Head of caudate nucleus (tissue), 42 donors: Measurements from ENCODE around the gene RBM48.
"Not testable (repeated sequence)": the region's sequence is repeated elsewhere in the genome, so short reads cannot be mapped to it uniquely, and the experiment has no call there.

Experiments
- DNase-seq, 42 donors: peaks; one replicate each; pipeline versions ENCODE4 v3.0.0 to v3.0.0-alpha.2; 2020 to 2021; ENCODE audit warnings: mixed read lengths in 7 of 42
- intact Hi-C: fragments of 100-400 bp; cut with DNase I; formaldehyde crosslinking; loops from one replicate; pipeline ENCODE4 v1.15.0; 2022

The RBM48 gene

GRCh38 chr7:92528958-92529264, 316 bp downstream of the RBM48 start:
- no peak for DNase-seq
- intact Hi-C loops = loop anchor here (5.0 kb wide), 1 partner anchor 63 kb away; the partner anchor contains the start of gene FAM133B

DNA sequence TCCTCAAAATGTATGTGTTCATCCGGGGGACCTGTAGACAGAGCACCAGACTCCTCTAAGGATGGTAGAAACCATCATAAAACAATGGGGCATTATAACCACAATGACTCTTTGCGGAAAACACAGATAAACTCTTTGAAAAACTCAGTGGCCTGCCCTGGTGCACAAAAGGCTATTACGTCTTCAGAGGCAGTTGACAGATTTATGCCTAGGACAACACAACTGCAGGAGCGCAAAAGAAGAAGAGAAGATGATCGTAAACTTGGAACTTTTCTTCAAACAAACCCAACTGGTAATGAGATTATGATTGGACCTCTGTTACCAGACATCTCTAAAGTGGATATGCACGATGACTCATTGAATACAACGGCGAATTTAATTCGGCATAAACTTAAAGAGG, 6.0 kb downstream of the RBM48 start:
- no peak for DNase-seq
- intact Hi-C loops = no loop called here

DNA sequence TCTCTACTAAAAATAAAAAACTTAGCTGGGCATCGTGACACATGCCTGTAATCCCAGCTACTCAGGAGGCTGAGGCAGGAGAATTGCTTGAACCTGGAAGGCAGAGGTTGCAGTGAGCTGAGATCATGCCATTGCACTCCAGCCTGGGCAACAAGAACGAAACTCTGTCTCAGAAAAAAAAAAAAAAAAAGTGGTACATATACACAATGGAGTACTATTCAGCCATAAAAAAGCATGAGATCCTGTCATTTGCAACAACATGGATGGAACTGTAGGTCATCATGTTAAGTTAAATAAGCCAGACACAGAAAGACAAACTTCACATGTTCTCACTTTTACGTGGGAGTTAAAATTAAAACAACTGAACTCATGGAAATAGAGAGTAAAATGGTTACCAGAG, 14.9 kb downstream of the RBM48 start:
- DNase-seq, intact Hi-C loops: not testable (repeated sequence)

DNA sequence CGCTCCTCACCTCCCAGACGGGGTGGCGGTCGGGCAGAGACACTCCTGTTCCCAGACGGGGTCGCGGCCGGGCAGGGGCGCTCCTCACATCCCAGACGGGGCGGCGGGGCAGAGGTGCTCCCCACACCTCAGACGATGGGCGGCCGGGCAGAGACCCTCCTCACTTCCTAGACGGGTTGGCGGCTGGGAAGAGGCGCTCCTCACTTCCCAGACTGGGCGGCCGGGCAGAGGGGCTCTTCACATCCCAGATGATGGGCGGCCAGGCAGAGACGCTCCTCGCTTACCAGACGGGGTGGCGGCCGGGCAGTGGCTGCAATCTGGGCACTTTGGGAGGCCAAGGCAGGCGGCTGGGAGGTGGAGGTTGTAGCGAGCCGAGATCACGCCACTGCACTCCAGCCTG, 16.5 kb downstream of the RBM48 start:
- not testable (repeated sequence) for DNase-seq

GRCh38 chr7:92546856-92547497, 18.4 kb downstream of the RBM48 start:
- DNase-seq = no peak
- intact Hi-C loops = no loop called here

More for the DNA sequence above, 16.5 kb downstream of the RBM48 start:
- intact Hi-C loops = not testable (repeated sequence)

DNA sequence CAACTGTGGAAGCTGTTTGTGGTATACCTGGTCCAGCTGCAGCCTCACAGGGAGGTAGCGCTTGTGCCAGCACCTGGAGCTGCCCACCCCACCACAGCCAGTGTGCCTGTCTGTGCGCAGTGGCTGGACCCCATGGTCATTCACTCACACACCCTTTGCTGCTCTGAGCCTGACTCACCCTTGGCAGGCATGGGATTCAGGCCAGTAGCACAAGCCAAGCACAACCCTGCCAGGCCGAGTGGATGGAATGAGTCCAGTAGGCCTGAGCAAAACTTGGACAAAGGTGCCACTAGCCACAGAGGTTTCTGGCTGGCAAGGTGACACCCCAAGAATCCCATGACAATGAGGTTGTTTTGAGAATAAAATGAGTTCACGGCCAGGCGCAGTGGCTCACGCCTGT, 19.0 kb downstream of the RBM48 start:
- peak in 19 of 42 donors; percentile 17 to 75 (median 34) for DNase-seq
- intact Hi-C loops = no loop called here

DNA sequence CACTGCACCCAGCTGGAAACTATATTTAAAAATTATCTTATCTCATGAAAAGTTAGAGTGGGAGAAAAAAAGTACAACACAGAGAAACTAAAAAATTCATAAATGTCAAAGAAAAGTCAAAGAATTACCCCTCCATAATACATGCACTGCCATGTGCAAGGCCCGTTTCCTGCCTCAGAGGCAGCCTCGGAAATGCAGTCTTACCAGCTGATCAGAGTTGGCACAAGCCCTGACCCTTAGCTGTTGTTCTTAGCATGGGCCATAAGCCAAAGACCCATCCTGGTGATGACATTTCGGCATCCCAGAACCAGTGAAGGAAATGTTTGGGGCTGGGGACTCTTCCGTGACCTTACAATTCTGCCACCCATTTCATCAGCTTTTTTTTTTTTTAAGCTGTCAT, 21.6 kb downstream of the RBM48 start:
- no peak for DNase-seq
- intact Hi-C loops = no loop called here

- no peak for DNase-seq
- intact Hi-C loops = no loop called here
Measured at GRCh38 chr7:92557249-92557648, 28.7 kb downstream of the RBM48 start.

GRCh38 chr7:92557808-92558362, 29.3 kb downstream of the RBM48 start:
- DNase-seq = no peak
- intact Hi-C loops = no loop called here

DNA sequence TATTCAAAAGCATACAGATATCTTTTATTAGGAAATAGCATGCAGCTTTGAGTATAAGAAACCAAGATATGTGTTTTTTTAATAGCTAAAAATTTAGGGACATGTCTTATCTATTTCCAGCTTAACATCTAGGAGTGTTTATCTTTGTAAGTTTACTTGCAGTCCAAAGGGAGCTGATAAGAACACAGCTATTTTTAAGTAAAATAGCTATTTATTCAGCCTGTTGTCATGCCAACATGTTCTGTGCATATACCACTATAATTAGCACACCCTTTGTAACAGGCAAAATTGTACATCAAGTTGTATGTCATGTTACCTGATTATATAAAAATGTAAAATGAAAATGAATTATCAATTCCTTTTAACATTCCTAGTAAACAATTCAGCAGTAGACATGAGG, 32.0 kb downstream of the RBM48 start:
- DNase-seq = no peak

DNA sequence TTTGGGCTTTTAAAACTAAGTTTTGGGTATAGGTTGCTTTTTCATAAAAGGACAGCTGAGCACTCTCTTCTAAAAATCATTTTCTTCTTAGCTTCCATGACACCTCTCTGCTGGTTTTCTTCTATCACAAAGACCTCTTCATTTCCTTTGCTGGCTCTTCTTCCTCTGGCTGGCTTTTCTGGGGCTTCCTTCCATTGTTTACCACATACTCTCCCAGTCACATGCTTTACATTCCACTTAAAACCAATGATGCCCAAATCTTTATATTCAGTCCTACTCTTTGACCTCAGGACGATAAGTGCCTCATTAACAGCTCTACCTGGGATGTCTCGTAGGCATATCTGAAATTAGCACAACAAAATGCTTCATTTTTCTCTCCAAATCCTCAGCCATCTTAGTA, 34.8 kb downstream of the RBM48 start:
- DNase-seq = no peak
- intact Hi-C loops = no loop called here

More for the DNA sequence above, 32.0 kb downstream of the RBM48 start:
- intact Hi-C loops = no loop called here

GRCh38 chr7:92567460-92567859, 38.9 kb downstream of the RBM48 start:
- DNase-seq = no peak

DNA sequence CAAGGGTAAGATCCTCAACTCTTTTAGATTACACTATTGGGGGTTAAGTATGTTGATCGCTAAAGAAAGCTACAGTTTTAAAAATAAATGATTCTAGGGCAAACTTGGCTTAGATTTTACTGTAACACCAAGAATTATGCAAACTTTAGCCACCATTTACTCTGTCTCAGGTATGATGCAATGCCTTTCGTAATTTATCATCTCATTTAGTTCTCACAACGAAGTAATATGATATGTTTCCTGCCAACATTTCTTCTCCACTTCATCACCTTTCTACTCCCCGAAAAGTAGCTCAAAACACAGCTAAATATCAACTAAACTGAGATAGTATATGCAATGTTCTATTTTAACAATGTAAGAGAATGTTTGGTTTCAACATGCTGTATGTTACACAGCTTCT, 40.5 kb downstream of the RBM48 start:
- intact Hi-C loops = no loop called here

More at GRCh38 chr7:92567460-92567859, 38.9 kb downstream of the RBM48 start:
- intact Hi-C loops = no loop called here

GRCh38 chr7:92576296-92576695, 47.7 kb downstream of the RBM48 start:
- no peak for DNase-seq
- intact Hi-C loops = no loop called here

More for the DNA sequence above, 40.5 kb downstream of the RBM48 start:
- DNase-seq = no peak

DNA sequence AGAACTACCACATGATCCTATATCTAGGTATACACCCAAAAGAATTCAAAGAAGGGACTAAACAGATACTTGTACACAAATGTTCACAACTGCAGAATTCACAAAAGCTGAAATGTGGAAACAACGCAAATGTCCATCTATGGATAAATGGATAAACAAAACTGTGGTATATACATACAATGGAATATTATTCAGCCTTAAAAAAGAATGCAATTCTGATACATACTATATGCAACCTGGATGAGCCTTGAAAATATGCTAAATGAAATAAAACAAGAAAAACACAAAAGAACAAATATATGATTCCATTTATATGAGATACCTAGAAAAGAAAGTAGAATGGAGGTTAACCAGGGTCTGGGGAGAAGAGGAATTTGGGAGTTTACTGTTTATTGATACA, 54.4 kb downstream of the RBM48 start:
- intact Hi-C loops = no loop called here
- DNase-seq = no peak

DNA sequence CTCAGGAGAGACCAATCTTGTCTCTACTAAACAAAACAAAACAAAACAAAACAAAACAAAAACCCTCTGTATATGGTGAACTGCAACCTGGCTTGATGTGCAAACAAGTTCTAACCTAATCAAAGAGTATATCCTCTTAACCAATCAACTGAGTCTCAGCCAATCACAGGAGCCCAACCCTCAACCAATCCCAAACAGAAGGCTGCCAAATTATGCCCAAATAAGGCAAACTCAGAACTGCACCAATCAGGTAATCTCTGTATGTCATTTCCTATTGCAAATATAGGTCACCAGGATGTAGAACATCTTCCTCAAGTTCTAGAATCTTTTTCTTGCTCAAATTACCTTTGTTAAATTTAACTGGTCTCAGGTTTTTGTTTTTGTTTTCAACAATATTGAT, 56.4 kb downstream of the RBM48 start:
- intact Hi-C loops = no loop called here
- DNase-seq = no peak

DNA sequence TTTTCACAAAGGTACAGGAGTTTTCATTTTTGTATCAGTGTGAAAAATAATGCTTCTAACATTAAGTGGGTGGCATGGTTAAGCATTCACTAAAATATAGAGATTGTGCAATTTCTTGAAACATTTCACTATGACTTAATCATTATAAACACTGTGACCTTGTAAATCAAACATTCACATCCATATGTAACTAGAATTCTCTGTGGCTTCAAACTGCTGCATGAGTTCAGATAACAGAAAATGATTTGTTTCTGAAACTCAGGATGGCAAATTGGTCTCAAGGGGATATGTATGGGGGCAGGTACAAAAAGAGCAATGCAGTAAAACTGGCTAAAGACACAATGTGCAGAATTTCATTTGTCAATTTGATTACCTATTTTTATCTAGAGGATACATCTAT, 57.8 kb downstream of the RBM48 start:
- DNase-seq = no peak
- intact Hi-C loops = no loop called here

- intact Hi-C loops = no loop called here
Measured at GRCh38 chr7:92586841-92587240, 58.2 kb downstream of the RBM48 start.

More at GRCh38 chr7:92586841-92587240, 58.2 kb downstream of the RBM48 start:
- peak in 3 of 42 donors; percentile 13 to 42 (median 28) for DNase-seq
